Type B pancreatic cell (in vitro differentiated cells): Measurements from ENCODE around the gene PKNOX2. TPM values are rescaled to one million over a fixed set of nuclear protein-coding genes. Genes with fewer than 3 reads are reported as not detected.

Experiments
- DNase-seq: peaks from one replicate; pipeline ENCODE4 v3.0.0; 2021; ENCODE audit warnings: mixed read lengths; ENCODE audit not compliant: unreplicated experiment; ENCODE audit errors: extremely low spot score
- H3K27ac Mint-ChIP-seq: 2 replicates; pipeline ENCODE4 v1.8.0; 2021; ENCODE audit warnings: mild to moderate bottlenecking, mixed read lengths
- H3K27me3 Mint-ChIP-seq: 2 replicates; pipeline ENCODE4 v1.8.0; 2021; ENCODE audit warnings: mixed read lengths
- H3K36me3 Mint-ChIP-seq: 2 replicates; pipeline ENCODE4 v1.8.0; 2021; ENCODE audit warnings: mixed read lengths
- H3K4me1 Mint-ChIP-seq: one replicate; pipeline ENCODE4 v1.8.0; 2021; ENCODE audit warnings: mixed read lengths; ENCODE audit not compliant: unreplicated experiment
- H3K4me3 Mint-ChIP-seq: 2 replicates; pipeline ENCODE4 v1.8.0; 2021; ENCODE audit warnings: mild to moderate bottlenecking, mixed read lengths
- H3K9me3 Mint-ChIP-seq: 2 replicates; pipeline ENCODE4 v1.8.0; 2021; ENCODE audit warnings: mixed read lengths
- total RNA-seq: library from RNA; stranded (reverse); gene quantifications from 2 replicates; pipeline ENCODE4 v1.2.1, GENCODE V29; 2021; ENCODE audit warnings: low replicate concordance
- TF ChIP-seq, protein P1 (sequence below): fragments of 200-600 bp; sonication (generic); conservative IDR thresholded peaks from 2 replicates; pipeline ENCODE4 v1.5.0; 2021; ENCODE audit warnings: antibody characterized with exemption, mild to moderate bottlenecking

PKNOX2 gene
- total RNA-seq, 1 donor from 2014 or later, result 15.3 TPM

DNA sequence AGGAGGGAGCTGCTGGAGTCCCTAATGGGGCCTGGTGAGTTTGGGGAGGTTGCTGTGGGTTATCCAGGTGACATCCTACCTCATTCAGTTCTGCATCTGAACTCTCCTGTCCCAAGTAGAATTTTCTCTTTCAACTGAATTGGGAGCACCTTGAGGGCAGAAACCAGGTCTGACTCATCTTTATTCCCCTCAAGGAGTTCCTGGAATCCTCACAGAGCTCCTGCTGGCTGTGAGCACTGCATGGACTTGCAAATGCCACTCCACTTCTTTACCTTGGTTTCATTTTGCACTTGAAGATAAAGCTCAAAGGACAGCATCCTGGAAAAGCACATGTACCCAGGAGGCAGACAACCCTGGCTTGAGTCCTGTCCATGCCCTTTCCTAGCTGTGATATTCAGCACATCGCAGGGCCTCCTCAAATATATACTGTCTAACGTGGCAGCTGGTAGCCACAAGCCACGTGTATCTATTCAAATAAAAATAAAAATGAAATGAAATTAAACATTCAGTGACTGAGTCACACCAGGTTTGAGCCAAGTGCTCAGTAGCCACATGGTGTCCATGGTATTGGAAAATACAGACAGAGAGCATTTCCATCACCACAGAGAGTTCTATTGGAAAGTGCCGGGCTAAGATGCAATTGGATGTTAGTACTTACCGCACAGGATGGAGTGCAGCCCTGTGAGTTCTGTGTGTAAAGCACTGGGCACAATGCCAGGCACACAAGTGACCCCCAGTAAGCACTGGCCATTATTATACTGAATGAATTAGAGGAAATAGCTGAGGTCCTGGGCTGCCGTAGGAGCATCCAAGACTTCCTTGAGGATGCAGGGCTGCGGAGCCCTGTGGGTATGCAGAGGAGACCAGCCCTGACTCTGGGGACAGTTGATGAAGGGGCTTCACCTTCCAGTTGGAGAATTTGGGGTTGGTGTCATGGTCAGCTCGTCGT is 149.0 kb downstream of the PKNOX2 start:
- peaks cover 5% of the 10 kb centered on the region for H3K9me3 Mint-ChIP-seq
- peaks cover 20% of the 10 kb centered on the region for H3K27me3 Mint-ChIP-seq
- no peak overlapping the region for H3K27ac Mint-ChIP-seq
- peaks cover 6% of the 10 kb centered on the region for H3K36me3 Mint-ChIP-seq
- peaks cover 14% of the 10 kb centered on the region for H3K4me1 Mint-ChIP-seq
- no peak for DNase-seq
- TF ChIP-seq, protein P1, sequence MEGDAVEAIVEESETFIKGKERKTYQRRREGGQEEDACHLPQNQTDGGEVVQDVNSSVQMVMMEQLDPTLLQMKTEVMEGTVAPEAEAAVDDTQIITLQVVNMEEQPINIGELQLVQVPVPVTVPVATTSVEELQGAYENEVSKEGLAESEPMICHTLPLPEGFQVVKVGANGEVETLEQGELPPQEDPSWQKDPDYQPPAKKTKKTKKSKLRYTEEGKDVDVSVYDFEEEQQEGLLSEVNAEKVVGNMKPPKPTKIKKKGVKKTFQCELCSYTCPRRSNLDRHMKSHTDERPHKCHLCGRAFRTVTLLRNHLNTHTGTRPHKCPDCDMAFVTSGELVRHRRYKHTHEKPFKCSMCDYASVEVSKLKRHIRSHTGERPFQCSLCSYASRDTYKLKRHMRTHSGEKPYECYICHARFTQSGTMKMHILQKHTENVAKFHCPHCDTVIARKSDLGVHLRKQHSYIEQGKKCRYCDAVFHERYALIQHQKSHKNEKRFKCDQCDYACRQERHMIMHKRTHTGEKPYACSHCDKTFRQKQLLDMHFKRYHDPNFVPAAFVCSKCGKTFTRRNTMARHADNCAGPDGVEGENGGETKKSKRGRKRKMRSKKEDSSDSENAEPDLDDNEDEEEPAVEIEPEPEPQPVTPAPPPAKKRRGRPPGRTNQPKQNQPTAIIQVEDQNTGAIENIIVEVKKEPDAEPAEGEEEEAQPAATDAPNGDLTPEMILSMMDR, result no peak
- H3K4me3 Mint-ChIP-seq, result no peak overlapping the region

DNA sequence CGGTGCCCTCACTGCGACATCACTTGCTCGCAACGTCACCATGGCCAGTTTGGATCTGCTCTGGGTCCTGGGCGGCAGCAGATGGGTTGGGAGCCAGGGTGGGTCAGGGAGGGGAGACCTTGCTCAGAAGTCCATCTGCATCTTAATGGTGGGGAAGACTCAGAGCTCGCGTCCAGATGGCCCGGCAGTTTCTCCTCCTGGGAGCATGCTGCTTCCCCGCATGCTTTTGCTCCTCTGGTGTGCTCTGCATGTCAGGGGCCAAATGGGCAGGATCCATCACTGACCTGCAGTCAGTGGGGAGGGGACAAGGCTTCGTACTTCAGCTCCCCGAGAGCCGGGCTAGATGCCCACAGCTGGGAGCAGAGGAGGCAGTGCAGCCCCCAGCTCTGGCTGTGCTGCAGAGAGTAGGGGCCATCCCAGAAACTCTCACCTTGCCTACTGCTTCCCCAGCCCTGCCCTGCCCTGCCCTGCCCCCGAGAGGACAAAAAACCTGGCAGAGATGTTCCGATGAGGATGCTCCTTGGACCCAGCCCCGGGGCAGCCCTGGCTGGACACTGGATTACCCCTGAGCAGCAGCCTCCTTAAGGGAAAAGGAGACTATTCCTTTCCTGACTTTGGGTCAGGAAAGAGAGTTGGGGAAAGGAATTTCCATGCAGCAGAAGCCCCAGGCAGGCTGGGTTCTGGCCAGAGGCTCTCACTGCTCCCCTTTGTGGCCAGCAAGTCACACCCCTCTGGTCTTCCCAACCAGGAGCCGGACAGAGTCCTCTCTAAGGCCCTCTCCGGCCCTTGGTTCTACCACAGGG is 149.9 kb downstream of the PKNOX2 start:
- no peak for DNase-seq
- Mint-ChIP-seq H3K36me3 (peaks cover 10% of the 10 kb centered on the region), H3K27me3 (peaks cover 16% of the 10 kb centered on the region), H3K4me3 (no peak overlapping the region), H3K4me1 (peaks cover 9% of the 10 kb centered on the region), H3K27ac (no peak overlapping the region), H3K9me3 (peaks cover 5% of the 10 kb centered on the region)
- TF ChIP-seq, protein P1, result no peak

DNA sequence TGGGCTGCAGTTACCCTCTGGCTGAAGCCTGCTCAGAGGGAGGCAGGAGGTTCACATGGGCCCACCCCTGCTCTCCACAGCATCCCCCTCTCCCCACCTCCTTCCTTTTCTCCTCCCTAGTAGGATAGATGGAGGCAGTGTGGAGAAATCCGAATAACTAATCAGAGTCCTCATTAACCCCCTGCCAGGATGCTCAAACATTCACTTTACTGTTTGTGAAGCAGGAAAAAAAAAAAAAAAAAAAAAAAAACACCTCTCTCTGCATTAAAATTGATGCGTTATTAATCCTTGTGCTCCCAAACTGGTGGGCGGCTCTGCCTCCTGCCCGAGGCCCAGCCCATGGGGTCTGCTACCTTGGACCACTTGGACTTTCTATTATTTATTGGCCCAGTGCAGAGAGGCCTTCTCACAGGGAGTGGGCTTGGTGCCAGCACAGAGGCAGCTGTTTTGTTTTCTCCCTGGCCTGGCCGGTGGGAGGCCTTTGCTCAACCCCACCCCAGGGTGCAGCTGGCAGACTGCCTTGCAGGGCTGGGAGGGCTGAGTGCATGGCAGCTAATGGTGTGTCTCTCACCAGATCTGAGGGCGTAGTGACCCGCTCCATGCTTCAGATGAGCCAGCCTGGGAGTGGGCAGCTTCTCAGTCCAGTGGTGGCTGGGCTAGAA is 150.7 kb downstream of the PKNOX2 start:
- peaks cover 9% of the 10 kb centered on the region for H3K4me1 Mint-ChIP-seq
- peaks cover 5% of the 10 kb centered on the region for H3K9me3 Mint-ChIP-seq
- peaks cover 16% of the 10 kb centered on the region for H3K27me3 Mint-ChIP-seq
- DNase-seq, result no peak
- TF ChIP-seq, protein P1, result no peak
- H3K36me3 Mint-ChIP-seq, result peaks cover 6% of the 10 kb centered on the region
- H3K4me3 Mint-ChIP-seq, result no peak overlapping the region
- no peak overlapping the region for H3K27ac Mint-ChIP-seq

DNA sequence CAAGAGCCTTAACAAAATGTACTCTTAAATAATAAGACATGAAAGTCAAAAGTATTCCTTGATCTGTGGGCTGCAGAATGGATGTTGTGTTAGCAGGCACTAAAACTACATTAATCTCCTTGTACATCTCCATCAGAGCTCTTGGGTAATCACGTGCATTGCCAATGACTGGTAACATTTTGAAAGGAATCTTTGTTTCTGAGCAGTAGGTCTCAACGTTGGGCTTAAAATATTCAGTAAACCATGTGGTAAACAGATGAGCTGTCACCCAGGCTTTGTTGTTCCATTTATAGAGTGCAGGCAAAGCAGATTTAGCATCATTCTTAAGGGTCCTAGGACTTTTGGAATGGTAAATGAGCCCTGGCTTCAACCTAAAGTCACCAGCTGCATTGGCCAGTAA is 152.9 kb downstream of the PKNOX2 start:
- no peak overlapping the region for H3K27ac Mint-ChIP-seq
- no peak overlapping the region for H3K4me3 Mint-ChIP-seq
- H3K4me1 Mint-ChIP-seq, result peaks cover 9% of the 10 kb centered on the region
- H3K27me3 Mint-ChIP-seq, result peaks cover 9% of the 10 kb centered on the region
- TF ChIP-seq, protein P1, result no peak
- DNase-seq, result no peak
- H3K9me3 Mint-ChIP-seq, result peaks cover 5% of the 10 kb centered on the region
- peaks cover 6% of the 10 kb centered on the region for H3K36me3 Mint-ChIP-seq

DNA sequence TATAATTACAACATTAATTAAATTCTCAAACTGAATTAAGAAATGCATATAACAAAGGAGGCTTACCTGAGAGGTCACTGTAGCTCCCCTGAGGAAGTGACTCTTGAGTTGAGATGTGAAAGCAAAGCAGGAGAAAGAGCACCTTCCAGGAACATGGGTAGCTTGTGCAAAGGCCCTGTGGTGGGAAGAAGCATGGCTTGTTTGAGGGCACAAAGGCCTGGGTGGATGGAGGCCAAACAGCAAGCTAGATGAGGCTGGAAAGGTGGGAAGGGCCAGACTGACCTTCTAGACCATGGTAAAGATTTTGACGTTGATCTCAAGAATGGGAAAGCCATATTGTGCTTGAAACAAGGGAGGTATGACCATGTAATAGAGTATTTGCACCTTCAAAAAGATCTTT is 155.1 kb downstream of the PKNOX2 start:
- Mint-ChIP-seq H3K27me3 (peaks cover 4% of the 10 kb centered on the region), H3K36me3 (peaks cover 6% of the 10 kb centered on the region), H3K4me3 (no peak overlapping the region), H3K9me3 (peaks cover 5% of the 10 kb centered on the region), H3K27ac (no peak overlapping the region), H3K4me1 (peaks cover 5% of the 10 kb centered on the region)
- TF ChIP-seq, protein P1, result no peak
- DNase-seq, result no peak
